ENCODE measurements around the gene PAFAH2.

DNA sequence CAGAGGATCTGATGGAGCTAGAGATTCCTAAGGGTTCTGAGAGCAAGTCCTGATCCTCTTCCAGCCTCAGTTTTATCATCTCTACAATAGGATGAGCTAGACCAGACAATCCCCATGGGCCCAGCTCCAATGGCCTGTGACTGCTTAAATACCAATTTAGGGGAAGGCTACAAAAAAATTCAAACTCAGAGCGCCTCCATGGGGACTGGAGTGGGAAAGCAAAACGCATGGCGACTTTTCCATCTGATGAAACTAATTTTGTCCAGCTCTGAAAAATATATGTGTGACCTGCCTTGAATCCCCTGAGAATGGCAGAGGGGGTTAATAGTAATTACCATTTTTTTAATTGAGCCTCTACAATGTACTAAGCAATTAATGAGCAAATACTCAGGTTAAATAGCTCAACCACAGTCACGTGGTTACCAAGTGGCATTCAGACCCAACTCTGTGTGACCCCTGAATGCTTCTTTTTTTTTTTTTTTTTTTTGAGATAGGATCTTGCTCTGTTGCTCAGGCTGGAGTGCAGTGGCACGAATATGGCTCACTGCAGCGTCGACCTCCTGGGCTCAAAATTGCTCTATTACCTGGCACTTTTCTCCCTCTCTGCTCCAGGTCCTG, 32.1 kb upstream of the PAFAH2 start:
- TF ChIP-seq ZNF350 (tag by site-specific recombination; IDR thresholded peaks at IDR 0.05): no peak
- no peak for TF ChIP-seq ZNF747 (tag by site-specific recombination; IDR thresholded peaks at IDR 0.05)
- TF ChIP-seq ZNF335 (tag by site-specific recombination; conservative IDR thresholded peaks at IDR 0.05): no peak
- TF ChIP-seq, protein P1, sequence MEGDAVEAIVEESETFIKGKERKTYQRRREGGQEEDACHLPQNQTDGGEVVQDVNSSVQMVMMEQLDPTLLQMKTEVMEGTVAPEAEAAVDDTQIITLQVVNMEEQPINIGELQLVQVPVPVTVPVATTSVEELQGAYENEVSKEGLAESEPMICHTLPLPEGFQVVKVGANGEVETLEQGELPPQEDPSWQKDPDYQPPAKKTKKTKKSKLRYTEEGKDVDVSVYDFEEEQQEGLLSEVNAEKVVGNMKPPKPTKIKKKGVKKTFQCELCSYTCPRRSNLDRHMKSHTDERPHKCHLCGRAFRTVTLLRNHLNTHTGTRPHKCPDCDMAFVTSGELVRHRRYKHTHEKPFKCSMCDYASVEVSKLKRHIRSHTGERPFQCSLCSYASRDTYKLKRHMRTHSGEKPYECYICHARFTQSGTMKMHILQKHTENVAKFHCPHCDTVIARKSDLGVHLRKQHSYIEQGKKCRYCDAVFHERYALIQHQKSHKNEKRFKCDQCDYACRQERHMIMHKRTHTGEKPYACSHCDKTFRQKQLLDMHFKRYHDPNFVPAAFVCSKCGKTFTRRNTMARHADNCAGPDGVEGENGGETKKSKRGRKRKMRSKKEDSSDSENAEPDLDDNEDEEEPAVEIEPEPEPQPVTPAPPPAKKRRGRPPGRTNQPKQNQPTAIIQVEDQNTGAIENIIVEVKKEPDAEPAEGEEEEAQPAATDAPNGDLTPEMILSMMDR (tag by site-specific recombination; IDR thresholded peaks at IDR 0.05): no peak
- no peak for TF ChIP-seq ZFP41 (tag by site-specific recombination; IDR thresholded peaks at IDR 0.05; ENCODE audit: borderline replicate concordance)
- no peak for TF ChIP-seq ZNF600 (tag by site-specific recombination; IDR thresholded peaks at IDR 0.05)
- no peak for TF ChIP-seq MEIS1 (CRISPR knock-in tag; IDR thresholded peaks at IDR 0.05; ENCODE audit: borderline replicate concordance)
- TF ChIP-seq, protein P2, sequence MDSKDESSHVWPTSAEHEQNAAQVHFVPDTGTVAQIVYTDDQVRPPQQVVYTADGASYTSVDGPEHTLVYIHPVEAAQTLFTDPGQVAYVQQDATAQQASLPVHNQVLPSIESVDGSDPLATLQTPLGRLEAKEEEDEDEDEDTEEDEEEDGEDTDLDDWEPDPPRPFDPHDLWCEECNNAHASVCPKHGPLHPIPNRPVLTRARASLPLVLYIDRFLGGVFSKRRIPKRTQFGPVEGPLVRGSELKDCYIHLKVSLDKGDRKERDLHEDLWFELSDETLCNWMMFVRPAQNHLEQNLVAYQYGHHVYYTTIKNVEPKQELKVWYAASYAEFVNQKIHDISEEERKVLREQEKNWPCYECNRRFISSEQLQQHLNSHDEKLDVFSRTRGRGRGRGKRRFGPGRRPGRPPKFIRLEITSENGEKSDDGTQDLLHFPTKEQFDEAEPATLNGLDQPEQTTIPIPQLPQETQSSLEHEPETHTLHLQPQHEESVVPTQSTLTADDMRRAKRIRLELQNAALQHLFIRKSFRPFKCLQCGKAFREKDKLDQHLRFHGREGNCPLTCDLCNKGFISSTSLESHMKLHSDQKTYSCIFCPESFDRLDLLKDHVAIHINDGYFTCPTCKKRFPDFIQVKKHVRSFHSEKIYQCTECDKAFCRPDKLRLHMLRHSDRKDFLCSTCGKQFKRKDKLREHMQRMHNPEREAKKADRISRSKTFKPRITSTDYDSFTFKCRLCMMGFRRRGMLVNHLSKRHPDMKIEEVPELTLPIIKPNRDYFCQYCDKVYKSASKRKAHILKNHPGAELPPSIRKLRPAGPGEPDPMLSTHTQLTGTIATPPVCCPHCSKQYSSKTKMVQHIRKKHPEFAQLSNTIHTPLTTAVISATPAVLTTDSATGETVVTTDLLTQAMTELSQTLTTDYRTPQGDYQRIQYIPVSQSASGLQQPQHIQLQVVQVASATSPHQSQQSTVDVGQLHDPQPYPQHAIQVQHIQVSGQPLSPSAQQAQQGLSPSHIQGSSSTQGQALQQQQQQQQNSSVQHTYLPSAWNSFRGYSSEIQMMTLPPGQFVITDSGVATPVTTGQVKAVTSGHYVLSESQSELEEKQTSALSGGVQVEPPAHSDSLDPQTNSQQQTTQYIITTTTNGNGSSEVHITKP (tag by site-specific recombination; IDR thresholded peaks at IDR 0.05): no peak
